GM19395 (cell line): ENCODE data around the gene FOXO1.
A peak's percentile ranks its signal among the peaks of the same experiment; 100 is the strongest.

Source experiments
- ATAC-seq: cut with Tn5 transposase; IDR thresholded peaks from one replicate; pipeline ENCODE4 v1.9.1; 2021; ENCODE audit warnings: mild to moderate bottlenecking, moderate library complexity; ENCODE audit not compliant: unreplicated experiment

FOXO1 gene

GRCh38 chr13:40517486-40518480 is 148.7 kb downstream of the FOXO1 start:
- ATAC-seq, result peak; percentile 83

- ATAC-seq, result no peak
Measured at GRCh38 chr13:40515702-40516101, 150.7 kb downstream of the FOXO1 start.

GRCh38 chr13:40514802-40515201 is 151.6 kb downstream of the FOXO1 start:
- ATAC-seq, result no peak

GRCh38 chr13:40509876-40510275 is 156.6 kb downstream of the FOXO1 start:
- no peak for ATAC-seq

- no peak for ATAC-seq
Measured at GRCh38 chr13:40508767-40509342, 157.6 kb downstream of the FOXO1 start.

GRCh38 chr13:40508127-40508526 is 158.3 kb downstream of the FOXO1 start:
- no peak for ATAC-seq

GRCh38 chr13:40506592-40507446 is 159.6 kb downstream of the FOXO1 start:
- no peak for ATAC-seq
